ENCODE measurements around the gene TRNP1. TPM values are rescaled to one million over a fixed set of nuclear protein-coding genes. Genes with fewer than 3 reads are reported as not detected.

The TRNP1 gene
- total RNA-seq, 1 donor from 2014 or later = 2.0 TPM

DNA sequence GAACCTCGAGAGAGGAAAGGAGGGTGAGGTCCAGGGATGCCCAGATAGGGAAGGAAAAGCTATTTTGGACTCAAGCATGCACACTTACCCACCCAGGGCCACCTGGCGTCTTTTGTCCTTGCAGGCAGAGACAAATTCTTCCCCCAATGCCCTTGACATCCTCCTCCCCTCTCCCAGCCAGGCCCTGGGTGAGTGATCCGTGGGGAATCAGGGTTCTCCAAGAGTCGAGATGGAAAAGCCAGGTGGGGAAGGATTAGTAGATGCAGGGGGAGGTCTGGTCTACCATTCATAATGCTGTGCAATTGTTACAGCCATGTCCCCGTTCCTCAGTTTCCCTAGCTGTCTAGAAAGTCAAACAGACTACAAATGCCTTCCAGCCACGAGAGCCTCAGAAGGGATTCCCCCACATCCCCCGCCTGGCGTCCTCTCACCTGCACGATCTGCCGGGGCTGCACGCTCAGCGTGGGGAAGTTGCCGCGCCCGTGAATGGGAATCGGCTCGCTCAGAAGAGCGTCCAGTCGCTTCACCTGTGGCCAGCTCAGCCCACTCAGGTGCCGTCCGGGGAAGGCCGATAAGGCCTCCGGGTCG is 18.6 kb downstream of the TRNP1 start:
- no peak overlapping the region for H3K27ac Mint-ChIP-seq
- Histone ChIP-seq H3K4me1 (peaks cover 28% of the 10 kb centered on the region), H3K4me2 (peak overlapping the region; percentile 74), H3K9ac (no peak overlapping the region), H3F3A (ENCODE audit: low read depth) (peaks cover 29% of the 10 kb centered on the region), H3K27me3 (peaks cover 13% of the 10 kb centered on the region), H3K27ac (no peak overlapping the region), H3K79me2 (ENCODE audit: low read depth) (peaks cover 33% of the 10 kb centered on the region), H4K20me1 (ENCODE audit: low read depth) (peaks cover 23% of the 10 kb centered on the region), H3K9me3 (ENCODE audit: low read depth) (no peaks in the 10 kb centered on the region), H2AFZ (replicated peaks) (peak overlapping the region; percentile 32), H3K4me3 (peak overlapping the region; percentile 44), H3K36me3 (no peaks in the 10 kb centered on the region)
- H3K27me3 Mint-ChIP-seq (ENCODE audit: insufficient read depth, low read depth) = peaks cover 4% of the 10 kb centered on the region
- H3K36me3 Mint-ChIP-seq = no peaks in the 10 kb centered on the region
- DNase-seq (ENCODE audit: low spot score) = no peak
- peak overlapping the region; percentile 87 for H3K4me3 Mint-ChIP-seq
- no peak for TF ChIP-seq EZH2phosphoT487 (IDR thresholded peaks at IDR 0.05)
- TF ChIP-seq, protein P1, sequence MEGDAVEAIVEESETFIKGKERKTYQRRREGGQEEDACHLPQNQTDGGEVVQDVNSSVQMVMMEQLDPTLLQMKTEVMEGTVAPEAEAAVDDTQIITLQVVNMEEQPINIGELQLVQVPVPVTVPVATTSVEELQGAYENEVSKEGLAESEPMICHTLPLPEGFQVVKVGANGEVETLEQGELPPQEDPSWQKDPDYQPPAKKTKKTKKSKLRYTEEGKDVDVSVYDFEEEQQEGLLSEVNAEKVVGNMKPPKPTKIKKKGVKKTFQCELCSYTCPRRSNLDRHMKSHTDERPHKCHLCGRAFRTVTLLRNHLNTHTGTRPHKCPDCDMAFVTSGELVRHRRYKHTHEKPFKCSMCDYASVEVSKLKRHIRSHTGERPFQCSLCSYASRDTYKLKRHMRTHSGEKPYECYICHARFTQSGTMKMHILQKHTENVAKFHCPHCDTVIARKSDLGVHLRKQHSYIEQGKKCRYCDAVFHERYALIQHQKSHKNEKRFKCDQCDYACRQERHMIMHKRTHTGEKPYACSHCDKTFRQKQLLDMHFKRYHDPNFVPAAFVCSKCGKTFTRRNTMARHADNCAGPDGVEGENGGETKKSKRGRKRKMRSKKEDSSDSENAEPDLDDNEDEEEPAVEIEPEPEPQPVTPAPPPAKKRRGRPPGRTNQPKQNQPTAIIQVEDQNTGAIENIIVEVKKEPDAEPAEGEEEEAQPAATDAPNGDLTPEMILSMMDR (IDR thresholded peaks at IDR 0.05) = no peak
- H3K4me1 Mint-ChIP-seq = peaks cover 47% of the 10 kb centered on the region
- no peaks in the 10 kb centered on the region for H3K9me3 Mint-ChIP-seq

DNA sequence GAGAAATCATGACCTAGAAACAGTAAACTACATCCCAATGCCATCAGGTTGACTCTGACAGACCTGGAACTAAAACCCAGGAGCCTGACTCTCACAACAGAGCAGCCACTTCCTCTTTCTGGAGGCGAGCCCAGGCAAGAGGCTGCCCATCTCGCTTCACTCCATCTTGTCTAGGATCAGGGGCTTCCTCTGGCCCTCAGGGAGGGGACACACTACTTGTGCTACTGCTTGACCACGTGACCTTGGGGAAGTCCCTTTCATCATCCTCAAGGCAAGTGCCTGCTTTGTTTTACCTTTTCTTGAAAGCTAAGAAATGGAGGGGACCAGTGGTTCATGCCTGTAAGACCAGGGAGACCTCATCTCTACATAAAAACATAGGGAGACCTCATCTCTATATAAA is 21.8 kb downstream of the TRNP1 start:
- H4K20me1 ChIP-seq (ENCODE audit: low read depth) = peaks cover 12% of the 10 kb centered on the region
- H3K27me3 ChIP-seq = peaks cover 13% of the 10 kb centered on the region
- no peaks in the 10 kb centered on the region for H3K36me3 Mint-ChIP-seq
- no peak overlapping the region for H3K4me3 ChIP-seq
- no peak overlapping the region for H3K9ac ChIP-seq
- peaks cover 6% of the 10 kb centered on the region for H3K27me3 Mint-ChIP-seq (ENCODE audit: insufficient read depth, low read depth)
- H3K27ac Mint-ChIP-seq = no peak overlapping the region
- no peak overlapping the region for H3K27ac ChIP-seq
- peaks cover 20% of the 10 kb centered on the region for H3K4me1 ChIP-seq
- no peak overlapping the region for H3K4me2 ChIP-seq
- H3K36me3 ChIP-seq = no peaks in the 10 kb centered on the region
- peaks cover 33% of the 10 kb centered on the region for H3F3A ChIP-seq (ENCODE audit: low read depth)
- no peaks in the 10 kb centered on the region for H3K9me3 ChIP-seq (ENCODE audit: low read depth)
- no peak overlapping the region for H3K4me3 Mint-ChIP-seq
- no peak for DNase-seq (ENCODE audit: low spot score)
- H3K79me2 ChIP-seq (ENCODE audit: low read depth) = peaks cover 16% of the 10 kb centered on the region
- H3K4me1 Mint-ChIP-seq = peaks cover 31% of the 10 kb centered on the region
- no peaks in the 10 kb centered on the region for H3K9me3 Mint-ChIP-seq
- H2AFZ ChIP-seq (replicated peaks) = no peak overlapping the region
- TF ChIP-seq EZH2 (IDR thresholded peaks at IDR 0.05) (no peak), EZH2phosphoT487 (IDR thresholded peaks at IDR 0.05) (no peak)
- TF ChIP-seq, protein P1 (IDR thresholded peaks at IDR 0.05) = no peak

DNA sequence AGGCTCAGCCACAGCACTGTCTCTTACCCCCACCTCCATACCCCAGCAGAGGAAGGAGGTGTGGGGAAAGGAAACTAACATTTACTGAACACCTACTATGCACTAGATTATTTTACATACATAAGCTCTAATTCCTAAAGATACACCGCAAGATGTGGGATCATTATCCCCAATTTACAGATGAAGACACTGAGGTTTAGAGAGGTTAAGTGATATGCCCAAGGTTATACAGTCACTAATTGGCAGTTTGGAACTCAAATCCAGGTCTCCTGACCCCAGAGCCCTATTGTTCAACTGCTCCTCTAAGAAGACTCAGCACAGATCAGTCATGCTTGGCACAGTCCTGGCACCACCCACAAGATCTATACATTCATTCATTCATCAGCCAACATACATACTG is 22.9 kb downstream of the TRNP1 start:
- peaks cover 21% of the 10 kb centered on the region for H3F3A ChIP-seq (ENCODE audit: low read depth)
- no peak overlapping the region for H3K27ac Mint-ChIP-seq
- peaks cover 27% of the 10 kb centered on the region for H3K4me1 Mint-ChIP-seq
- H3K27me3 ChIP-seq = peaks cover 12% of the 10 kb centered on the region
- no peaks in the 10 kb centered on the region for H3K9me3 ChIP-seq (ENCODE audit: low read depth)
- no peaks in the 10 kb centered on the region for H3K9me3 Mint-ChIP-seq
- H3K9ac ChIP-seq = no peak overlapping the region
- H3K4me1 ChIP-seq = peaks cover 14% of the 10 kb centered on the region
- H3K4me3 ChIP-seq = no peak overlapping the region
- H2AFZ ChIP-seq (replicated peaks) = no peak overlapping the region
- no peaks in the 10 kb centered on the region for H3K36me3 Mint-ChIP-seq
- no peak overlapping the region for H3K4me2 ChIP-seq
- H3K27ac ChIP-seq = no peak overlapping the region
- peaks cover 6% of the 10 kb centered on the region for H4K20me1 ChIP-seq (ENCODE audit: low read depth)
- no peaks in the 10 kb centered on the region for H3K36me3 ChIP-seq
- peaks cover 6% of the 10 kb centered on the region for H3K27me3 Mint-ChIP-seq (ENCODE audit: insufficient read depth, low read depth)
- H3K79me2 ChIP-seq (ENCODE audit: low read depth) = peaks cover 12% of the 10 kb centered on the region
- DNase-seq (ENCODE audit: low spot score) = no peak
- TF ChIP-seq EZH2 (IDR thresholded peaks at IDR 0.05) (no peak), EZH2phosphoT487 (IDR thresholded peaks at IDR 0.05) (no peak)
- TF ChIP-seq, protein P1 (IDR thresholded peaks at IDR 0.05) = no peak
- no peak overlapping the region for H3K4me3 Mint-ChIP-seq

Data from neural progenitor cell (in vitro differentiated cells).